Astrocyte (in vitro differentiated cells and primary cell): ENCODE measurements around the gene KRTAP9-1. TPM values are rescaled to one million over a fixed set of nuclear protein-coding genes. Genes with fewer than 3 reads are reported as not detected.

ENCODE experiments used
- DNase-seq: peaks from one replicate; pipeline ENCODE4 v3.0.0-alpha.2; 2010; ENCODE audit warnings: low read depth
- FAIRE-seq: peaks from 2 replicates; lab custom pipeline; 2011; peaks lifted over from hg19 to GRCh38; lab: Jason Lieb, UNC
- H2AFZ ChIP-seq: 2 replicates; pipeline ENCODE4 v1.6.0; 2012; ENCODE audit warnings: low read depth, low read length, inconsistent platforms
- H3K27ac ChIP-seq: 2 replicates; pipeline ENCODE4 v1.5.1; 2011; ENCODE audit warnings: low read depth, low read length, inconsistent platforms
- H3K27me3 ChIP-seq: 2 replicates; pipeline ENCODE4 v1.6.0; 2011; ENCODE audit warnings: low read length, inconsistent platforms; ENCODE audit not compliant: insufficient read depth
- H3K36me3 ChIP-seq: 2 replicates; pipeline ENCODE4 v1.5.1; 2011; ENCODE audit warnings: low read length, inconsistent platforms; ENCODE audit not compliant: insufficient read depth
- H3K4me1 ChIP-seq: 2 replicates; pipeline ENCODE4 v1.5.1; 2011; ENCODE audit warnings: low read length, inconsistent platforms; ENCODE audit not compliant: insufficient read depth
- H3K4me2 ChIP-seq: 2 replicates; pipeline ENCODE4 v1.6.0; 2012; ENCODE audit warnings: low read length, inconsistent platforms
- H3K4me3 ChIP-seq: 2 replicates; pipeline ENCODE4 v1.5.1; 2011; ENCODE audit warnings: low read depth, mild to moderate bottlenecking, low read length, inconsistent platforms; ENCODE audit not compliant: insufficient read depth
- H3K79me2 ChIP-seq: 2 replicates; pipeline ENCODE4 v1.6.0; 2012; ENCODE audit warnings: mild to moderate bottlenecking, low read length, inconsistent platforms; ENCODE audit not compliant: insufficient read depth
- H3K9ac ChIP-seq: 2 replicates; pipeline ENCODE4 v1.6.0; 2012; ENCODE audit warnings: mild to moderate bottlenecking, low read length, inconsistent platforms
- H3K9me3 ChIP-seq: 2 replicates; pipeline ENCODE4 v1.5.1; 2012; ENCODE audit warnings: low read depth, mild to moderate bottlenecking, low read length, inconsistent platforms; ENCODE audit not compliant: insufficient read depth
- H4K20me1 ChIP-seq: 2 replicates; pipeline ENCODE4 v1.6.0; 2012; ENCODE audit warnings: low read length, inconsistent platforms; ENCODE audit not compliant: insufficient read depth
- H3K27ac Mint-ChIP-seq: one replicate; pipeline ENCODE4 v1.8.0; 2021; ENCODE audit warnings: mild to moderate bottlenecking, mixed read lengths; ENCODE audit not compliant: unreplicated experiment
- H3K27me3 Mint-ChIP-seq: one replicate; pipeline ENCODE4 v1.8.0; 2021; ENCODE audit warnings: low read depth, mixed read lengths; ENCODE audit not compliant: unreplicated experiment
- H3K36me3 Mint-ChIP-seq: one replicate; pipeline ENCODE4 v1.8.0; 2021; ENCODE audit warnings: low read depth, mixed read lengths; ENCODE audit not compliant: unreplicated experiment
- H3K4me1 Mint-ChIP-seq: one replicate; pipeline ENCODE4 v1.8.0; 2021; ENCODE audit warnings: low read depth, mixed read lengths; ENCODE audit not compliant: unreplicated experiment
- H3K4me3 Mint-ChIP-seq: one replicate; pipeline ENCODE4 v1.8.0; 2021; ENCODE audit warnings: mild to moderate bottlenecking, moderate library complexity, mixed read lengths; ENCODE audit not compliant: unreplicated experiment
- H3K9me3 Mint-ChIP-seq: one replicate; pipeline ENCODE4 v1.8.0; 2021; ENCODE audit warnings: mild to moderate bottlenecking, mixed read lengths; ENCODE audit not compliant: unreplicated experiment
- CTCF ChIP-seq: IDR thresholded peaks from 2 replicates; pipeline ENCODE4 v1.5.1; 2011; ENCODE audit warnings: low read depth, mild to moderate bottlenecking, inconsistent platforms, low read length, moderate library complexity; ENCODE audit not compliant: insufficient read depth
- EZH2 ChIP-seq: IDR thresholded peaks from 2 replicates; pipeline ENCODE4 v1.6.1; 2012; ENCODE audit warnings: mild to moderate bottlenecking, low read length, inconsistent platforms; ENCODE audit not compliant: insufficient read depth
- total RNA-seq: library from RNA; stranded (reverse); gene quantifications from 2 replicates; pipeline ENCODE4 v1.2.1, GENCODE V29; 2021

KRTAP9-1 gene
- total RNA-seq, 1 donor from 2014 or later = not detected

DNA sequence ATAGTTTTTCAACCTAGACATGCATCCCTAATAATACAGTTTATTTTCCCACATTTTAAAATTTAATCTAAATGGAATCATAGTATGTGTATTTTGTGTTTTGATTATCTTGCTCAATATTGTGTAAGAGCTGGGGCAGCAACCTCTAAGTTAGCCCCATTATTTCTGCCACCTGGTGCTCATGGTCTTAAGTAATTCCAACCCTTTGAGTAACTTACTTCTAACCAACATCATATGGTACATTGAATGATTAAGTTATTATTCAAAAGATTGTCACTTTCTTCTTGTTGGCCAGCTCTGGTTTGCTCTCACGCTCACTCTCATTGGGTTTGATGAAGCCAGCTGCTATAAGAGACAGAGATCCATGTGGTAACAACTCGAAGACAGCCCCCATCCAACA lies 17.8 kb upstream of the KRTAP9-1 start:
- Mint-ChIP-seq H3K9me3 (peaks cover 6% of the 10 kb centered on the region), H3K27me3 (peaks cover 14% of the 10 kb centered on the region), H3K27ac (no peak overlapping the region), H3K4me1 (no peaks in the 10 kb centered on the region), H3K36me3 (peaks cover 2% of the 10 kb centered on the region), H3K4me3 (no peak overlapping the region)
- peak; percentile 8 for DNase-seq
- Histone ChIP-seq H3K4me3 (no peak overlapping the region), H3K9me3 (no peaks in the 10 kb centered on the region), H3K36me3 (no peaks in the 10 kb centered on the region), H3K4me2 (no peak overlapping the region), H3K4me1 (no peaks in the 10 kb centered on the region), H3K27me3 (no peaks in the 10 kb centered on the region), H4K20me1 (no peaks in the 10 kb centered on the region), H3K9ac (no peak overlapping the region), H3K27ac (no peak overlapping the region), H3K79me2 (no peaks in the 10 kb centered on the region), H2AFZ (no peak overlapping the region)
- TF ChIP-seq EZH2 = no peak
- no peak for TF ChIP-seq CTCF
- no peak for FAIRE-seq

DNA sequence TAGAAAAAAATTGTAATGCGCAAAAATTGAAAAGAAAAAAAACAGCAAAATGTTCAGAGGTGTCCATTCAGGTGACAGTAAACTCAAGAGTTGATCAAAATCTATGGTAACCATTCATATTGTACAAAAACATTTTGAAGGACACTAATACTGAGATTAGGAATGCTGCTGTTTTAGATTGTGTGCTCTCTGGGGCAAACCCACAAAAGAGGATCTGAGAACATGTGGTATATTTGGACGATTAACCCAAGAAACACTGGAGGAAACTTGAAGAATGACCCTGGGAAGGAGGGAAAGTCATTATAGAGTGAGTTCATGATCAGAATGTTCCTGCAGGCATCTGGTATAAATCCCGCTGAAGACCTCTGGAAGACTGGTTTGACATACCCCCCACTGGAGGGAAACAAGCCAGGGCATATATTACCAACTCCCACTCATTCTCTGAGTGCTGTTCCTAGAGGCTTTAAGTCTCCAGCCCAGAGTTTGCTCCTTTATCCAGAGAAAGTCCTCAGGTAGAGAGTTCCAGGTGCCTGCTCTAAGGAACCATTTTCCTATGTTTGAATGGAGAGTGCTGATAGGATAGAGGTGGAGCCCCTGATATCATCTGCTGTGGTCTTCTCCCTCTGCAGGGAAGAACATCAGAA lies 12.8 kb upstream of the KRTAP9-1 start:
- TF ChIP-seq EZH2 (no peak), CTCF (no peak)
- Histone ChIP-seq H3K4me3 (no peak overlapping the region), H3K9me3 (no peaks in the 10 kb centered on the region), H3K36me3 (no peaks in the 10 kb centered on the region), H3K9ac (no peak overlapping the region), H3K4me1 (no peaks in the 10 kb centered on the region), H3K4me2 (no peak overlapping the region), H3K27me3 (no peaks in the 10 kb centered on the region), H3K27ac (no peak overlapping the region), H3K79me2 (no peaks in the 10 kb centered on the region), H2AFZ (no peak overlapping the region), H4K20me1 (no peaks in the 10 kb centered on the region)
- FAIRE-seq (no peak), DNase-seq (no peak)
- Mint-ChIP-seq H3K36me3 (no peaks in the 10 kb centered on the region), H3K4me3 (no peak overlapping the region), H3K27me3 (peaks cover 15% of the 10 kb centered on the region), H3K9me3 (peaks cover 6% of the 10 kb centered on the region), H3K27ac (no peak overlapping the region), H3K4me1 (no peaks in the 10 kb centered on the region)

DNA sequence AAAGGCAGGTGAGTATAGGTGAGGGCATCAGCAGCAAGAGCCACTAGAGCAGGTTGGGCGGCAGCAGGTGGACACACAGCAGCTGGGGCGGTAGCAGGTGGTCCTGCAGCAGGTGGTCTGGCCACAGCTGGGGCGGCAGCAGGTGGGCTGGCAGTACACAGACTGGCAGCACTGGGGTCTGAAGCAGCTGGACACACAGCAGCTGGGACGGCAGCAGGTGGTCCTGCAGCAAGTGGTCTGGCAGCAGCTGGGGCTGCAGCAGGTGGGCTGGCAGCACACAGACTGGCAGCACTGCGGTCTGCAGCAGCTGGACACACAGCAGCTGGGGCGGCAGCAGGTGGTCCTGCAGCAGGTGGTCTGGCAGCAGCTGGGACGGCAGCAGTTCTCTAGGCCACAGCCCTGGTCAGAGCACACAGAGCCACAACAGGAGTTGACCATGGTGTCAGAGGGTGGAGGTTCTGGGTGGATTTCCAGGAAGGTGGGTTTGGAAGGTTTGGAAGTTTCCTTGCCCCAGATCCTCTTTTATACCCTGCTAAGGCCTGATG lies 11.9 kb upstream of the KRTAP9-1 start, which contains the start of gene KRTAP4-2:
TSS of gene KRTAP4-2 (minus strand) at position 495 of the 545 bp plus-strand sequence. CDS start at position 438, 57 bp downstream.
- no peak for DNase-seq
- TF ChIP-seq EZH2 (no peak), CTCF (no peak)
- Histone ChIP-seq H3K4me3 (no peak within 1 kb of the TSS), H3K9me3 (no peaks in the 10 kb centered on the region), H3K79me2 (no peaks in the 10 kb centered on the region), H3K9ac (no peak within 1 kb of the TSS), H4K20me1 (no peaks in the 10 kb centered on the region), H3K36me3 (no peaks in the 10 kb centered on the region), H2AFZ (peak within 1 kb of the TSS; percentile 46), H3K4me2 (no peak within 1 kb of the TSS), H3K27ac (no peak within 1 kb of the TSS), H3K27me3 (no peaks in the 10 kb centered on the region), H3K4me1 (no peaks in the 10 kb centered on the region)
- Mint-ChIP-seq H3K36me3 (no peaks in the 10 kb centered on the region), H3K27ac (no peak within 1 kb of the TSS), H3K4me1 (no peaks in the 10 kb centered on the region), H3K27me3 (peaks cover 12% of the 10 kb centered on the region), H3K4me3 (no peak within 1 kb of the TSS), H3K9me3 (peaks cover 6% of the 10 kb centered on the region)
- no peak for FAIRE-seq
